Large intestine (tissue), 1 donor: ENCODE measurements around the gene EPO. TPM values are rescaled to one million over a fixed set of nuclear protein-coding genes. Genes with fewer than 3 reads are reported as not detected.

ENCODE experiments used
- polyA plus RNA-seq: library from polyadenylated mRNA; unstranded; fragments of 120-200 nt; gene quantifications from one replicate; pipeline ENCODE4 v1.2.1, GENCODE V29; 2013

EPO gene
- polyA plus RNA-seq, 1 donor, result 0.19 TPM

Other genes with a start within 250 kb of the EPO start
- 56.8 TPM for gene TSC22D4, start 241.3 kb upstream of the EPO start, polyA plus RNA-seq
- 3.5 TPM for gene NYAP1, start 236.5 kb upstream of the EPO start, polyA plus RNA-seq
- 18.6 TPM for gene AGFG2, start 181.3 kb upstream of the EPO start, polyA plus RNA-seq
- gene SAP25, start 146.6 kb upstream of the EPO start, polyA plus RNA-seq, result 7.9 TPM
- 40.0 TPM for gene LRCH4, start 134.3 kb upstream of the EPO start, polyA plus RNA-seq
- 0.88 TPM for gene FBXO24, start 134.1 kb upstream of the EPO start, polyA plus RNA-seq
- 51.4 TPM for gene PCOLCE, start 118.1 kb upstream of the EPO start, polyA plus RNA-seq
- gene MOSPD3, start 107.9 kb upstream of the EPO start, polyA plus RNA-seq, result 13.7 TPM
- 2.7 TPM for gene TFR2, start 78.9 kb upstream of the EPO start, polyA plus RNA-seq
- 2.9 TPM for gene ACTL6B, start 64.0 kb upstream of the EPO start, polyA plus RNA-seq
- gene GNB2, start 46.7 kb upstream of the EPO start, polyA plus RNA-seq, result 193 TPM
- gene GIGYF1, start 26.2 kb upstream of the EPO start, polyA plus RNA-seq, result 47.6 TPM
- gene POP7, start 14.3 kb upstream of the EPO start, polyA plus RNA-seq, result 28.7 TPM
- gene ZAN, start 13.1 kb downstream of the EPO start, polyA plus RNA-seq, result 0.04 TPM
- gene EPHB4, start 107.1 kb downstream of the EPO start, polyA plus RNA-seq, result 30.4 TPM
- 26.0 TPM for gene SLC12A9, start 132.2 kb downstream of the EPO start, polyA plus RNA-seq
- 46.1 TPM for gene TRIP6, start 146.9 kb downstream of the EPO start, polyA plus RNA-seq
- 118 TPM for gene SRRT, start 154.6 kb downstream of the EPO start, polyA plus RNA-seq
- 2.4 TPM for gene UFSP1, start 169.2 kb downstream of the EPO start, polyA plus RNA-seq
- 7.4 TPM for gene ACHE, start 175.4 kb downstream of the EPO start, polyA plus RNA-seq
- gene MUC3A, start 229.1 kb downstream of the EPO start, polyA plus RNA-seq, result 127 TPM
- gene MUC12, start 249.1 kb downstream of the EPO start, polyA plus RNA-seq, result 3.3 TPM